Astrocyte (in vitro differentiated cells and primary cell): ENCODE data around the gene P2RY8. TPM values are rescaled to one million over a fixed set of nuclear protein-coding genes. Genes with fewer than 3 reads are reported as not detected.

Experiments
- DNase-seq: peaks from one replicate; pipeline ENCODE4 v3.0.0-alpha.2; 2010; ENCODE audit warnings: low read depth
- FAIRE-seq: peaks from 2 replicates; lab custom pipeline; 2011; peaks lifted over from hg19 to GRCh38; lab: Jason Lieb, UNC
- H2AFZ ChIP-seq: 2 replicates; pipeline ENCODE4 v1.6.0; 2012; ENCODE audit warnings: low read depth, low read length, inconsistent platforms
- H3K27ac ChIP-seq: 2 replicates; pipeline ENCODE4 v1.5.1; 2011; ENCODE audit warnings: low read depth, low read length, inconsistent platforms
- H3K27me3 ChIP-seq: 2 replicates; pipeline ENCODE4 v1.6.0; 2011; ENCODE audit warnings: low read length, inconsistent platforms; ENCODE audit not compliant: insufficient read depth
- H3K36me3 ChIP-seq: 2 replicates; pipeline ENCODE4 v1.5.1; 2011; ENCODE audit warnings: low read length, inconsistent platforms; ENCODE audit not compliant: insufficient read depth
- H3K4me1 ChIP-seq: 2 replicates; pipeline ENCODE4 v1.5.1; 2011; ENCODE audit warnings: low read length, inconsistent platforms; ENCODE audit not compliant: insufficient read depth
- H3K4me2 ChIP-seq: 2 replicates; pipeline ENCODE4 v1.6.0; 2012; ENCODE audit warnings: low read length, inconsistent platforms
- H3K4me3 ChIP-seq: 2 replicates; pipeline ENCODE4 v1.5.1; 2011; ENCODE audit warnings: low read depth, mild to moderate bottlenecking, low read length, inconsistent platforms; ENCODE audit not compliant: insufficient read depth
- H3K79me2 ChIP-seq: 2 replicates; pipeline ENCODE4 v1.6.0; 2012; ENCODE audit warnings: mild to moderate bottlenecking, low read length, inconsistent platforms; ENCODE audit not compliant: insufficient read depth
- H3K9ac ChIP-seq: 2 replicates; pipeline ENCODE4 v1.6.0; 2012; ENCODE audit warnings: mild to moderate bottlenecking, low read length, inconsistent platforms
- H3K9me3 ChIP-seq: 2 replicates; pipeline ENCODE4 v1.5.1; 2012; ENCODE audit warnings: low read depth, mild to moderate bottlenecking, low read length, inconsistent platforms; ENCODE audit not compliant: insufficient read depth
- H4K20me1 ChIP-seq: 2 replicates; pipeline ENCODE4 v1.6.0; 2012; ENCODE audit warnings: low read length, inconsistent platforms; ENCODE audit not compliant: insufficient read depth
- H3K27ac Mint-ChIP-seq: one replicate; pipeline ENCODE4 v1.8.0; 2021; ENCODE audit warnings: mild to moderate bottlenecking, mixed read lengths; ENCODE audit not compliant: unreplicated experiment
- H3K27me3 Mint-ChIP-seq: one replicate; pipeline ENCODE4 v1.8.0; 2021; ENCODE audit warnings: low read depth, mixed read lengths; ENCODE audit not compliant: unreplicated experiment
- H3K36me3 Mint-ChIP-seq: one replicate; pipeline ENCODE4 v1.8.0; 2021; ENCODE audit warnings: low read depth, mixed read lengths; ENCODE audit not compliant: unreplicated experiment
- H3K4me1 Mint-ChIP-seq: one replicate; pipeline ENCODE4 v1.8.0; 2021; ENCODE audit warnings: low read depth, mixed read lengths; ENCODE audit not compliant: unreplicated experiment
- H3K4me3 Mint-ChIP-seq: one replicate; pipeline ENCODE4 v1.8.0; 2021; ENCODE audit warnings: mild to moderate bottlenecking, moderate library complexity, mixed read lengths; ENCODE audit not compliant: unreplicated experiment
- H3K9me3 Mint-ChIP-seq: one replicate; pipeline ENCODE4 v1.8.0; 2021; ENCODE audit warnings: mild to moderate bottlenecking, mixed read lengths; ENCODE audit not compliant: unreplicated experiment
- CTCF ChIP-seq: IDR thresholded peaks from 2 replicates; pipeline ENCODE4 v1.5.1; 2011; ENCODE audit warnings: low read depth, mild to moderate bottlenecking, inconsistent platforms, low read length, moderate library complexity; ENCODE audit not compliant: insufficient read depth
- EZH2 ChIP-seq: IDR thresholded peaks from 2 replicates; pipeline ENCODE4 v1.6.1; 2012; ENCODE audit warnings: mild to moderate bottlenecking, low read length, inconsistent platforms; ENCODE audit not compliant: insufficient read depth
- total RNA-seq: library from RNA; stranded (reverse); gene quantifications from 2 replicates; pipeline ENCODE4 v1.2.1, GENCODE V29; 2021

Gene P2RY8
- total RNA-seq, 1 donor from 2014 or later: not detected

- TF ChIP-seq EZH2 (no peak), CTCF (no peak)
- Mint-ChIP-seq H3K36me3 (peaks cover 8% of the 10 kb centered on the region), H3K4me3 (peak within 1 kb of the TSS; percentile 86), H3K4me1 (no peaks in the 10 kb centered on the region), H3K9me3 (peaks cover 15% of the 10 kb centered on the region), H3K27me3 (no peaks in the 10 kb centered on the region), H3K27ac (peak within 1 kb of the TSS; percentile 26)
- Histone ChIP-seq H3K27ac (peak within 1 kb of the TSS; percentile 60), H3K27me3 (no peaks in the 10 kb centered on the region), H3K4me3 (peak within 1 kb of the TSS; percentile 79), H3K79me2 (peaks cover 45% of the 10 kb centered on the region), H3K4me1 (no peaks in the 10 kb centered on the region), H3K9me3 (no peaks in the 10 kb centered on the region), H3K36me3 (no peaks in the 10 kb centered on the region), H3K4me2 (peak within 1 kb of the TSS; percentile 95), H4K20me1 (peaks cover 34% of the 10 kb centered on the region), H2AFZ (peak within 1 kb of the TSS; percentile 86), H3K9ac (peak within 1 kb of the TSS; percentile 94)
- FAIRE-seq: peak; percentile 96
- DNase-seq: peak; percentile 89
Observed at GRCh38 chrX:1452516-1453394, 84.2 kb downstream of the P2RY8 start, which contains the start of gene ASMTL. TSS of gene ASMTL (minus strand) at chrX:1452909. CDS start at chrX:1452840, 69 bp downstream.

GRCh38 chrX:1451661-1452515 is 85.1 kb downstream of the P2RY8 start:
- no peaks in the 10 kb centered on the region for H3K36me3 ChIP-seq
- peak overlapping the region; percentile 79 for H3K4me3 ChIP-seq
- peaks cover 54% of the 10 kb centered on the region for H3K79me2 ChIP-seq
- Mint-ChIP-seq H3K27ac (no peak overlapping the region), H3K36me3 (peaks cover 12% of the 10 kb centered on the region), H3K4me1 (no peaks in the 10 kb centered on the region), H3K27me3 (no peaks in the 10 kb centered on the region), H3K9me3 (peaks cover 20% of the 10 kb centered on the region), H3K4me3 (peak overlapping the region; percentile 86)
- peak overlapping the region; percentile 95 for H3K4me2 ChIP-seq
- TF ChIP-seq CTCF: no peak
- TF ChIP-seq EZH2: no peak
- no peak for DNase-seq
- H3K27ac ChIP-seq: peak overlapping the region; percentile 60
- H2AFZ ChIP-seq: no peak overlapping the region
- no peak for FAIRE-seq
- H3K9me3 ChIP-seq: no peaks in the 10 kb centered on the region
- H4K20me1 ChIP-seq: peaks cover 41% of the 10 kb centered on the region
- no peaks in the 10 kb centered on the region for H3K4me1 ChIP-seq
- H3K9ac ChIP-seq: peak overlapping the region; percentile 94
- no peaks in the 10 kb centered on the region for H3K27me3 ChIP-seq
